ENCODE measurements around the gene PBRM1.

DNA sequence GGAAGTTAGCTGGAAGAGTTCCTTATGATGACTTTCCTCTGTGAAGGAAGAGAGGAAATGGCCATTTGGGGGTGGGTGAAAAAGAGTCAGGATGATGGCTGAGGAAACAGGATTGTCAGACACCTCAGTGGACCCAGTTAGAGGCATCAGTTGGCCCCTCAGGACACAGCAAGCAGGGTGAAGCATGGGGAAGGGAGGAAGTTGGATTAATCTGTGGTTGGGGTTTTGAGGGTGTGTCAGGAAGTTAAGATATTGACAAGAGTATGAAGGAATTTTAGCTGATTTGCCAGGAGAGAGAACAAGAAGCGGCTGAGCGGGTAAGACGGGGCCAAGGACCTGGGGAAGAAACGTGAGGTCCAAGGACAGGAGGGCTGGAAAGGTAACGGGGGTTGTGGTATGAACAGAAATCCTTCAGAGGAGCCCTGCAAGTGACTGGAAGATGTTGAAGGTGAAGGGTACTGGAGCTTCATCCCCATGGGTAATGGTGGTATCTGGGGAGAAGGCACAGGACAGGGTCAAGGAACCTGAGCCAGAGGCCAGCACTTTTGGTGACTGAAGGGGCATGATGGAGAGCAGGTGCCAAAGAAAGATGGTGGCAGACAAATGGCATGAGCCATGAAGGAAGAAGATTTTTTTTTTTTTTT is 146.6 kb downstream of the PBRM1 start:
- TF ChIP-seq RAD21 (IDR thresholded peaks at IDR 0.05; ENCODE audit: low read depth) (no peak), SP1 (IDR thresholded peaks at IDR 0.05; ENCODE audit: low read depth) (no peak)

Data from HCT116 (cell line).